GM23248 (cell line): ENCODE results near the gene ITPKC. TPM values are rescaled to one million over a fixed set of nuclear protein-coding genes. Genes with fewer than 3 reads are reported as not detected.
A peak's percentile ranks its signal among the peaks of the same experiment; 100 is the strongest.

Experiments used
- DNase-seq: peaks from one replicate; pipeline ENCODE4 v3.0.0-alpha.2; 2015
- H2AFZ ChIP-seq: fragments of 200-600 bp; sonication (generic); 2 replicates; pipeline ENCODE4 v1.6.1; 2016; ENCODE audit warnings: antibody characterized with exemption
- H3F3A ChIP-seq: fragments of 200-600 bp; sonication (generic); 2 replicates; pipeline ENCODE4 v1.6.1; 2016; ENCODE audit warnings: mild to moderate bottlenecking, antibody characterized with exemption, mixed run types; ENCODE audit not compliant: insufficient read depth
- H3K27ac ChIP-seq: fragments of 200-600 bp; sonication (generic); 2 replicates; pipeline ENCODE4 v1.5.1; 2016; ENCODE audit warnings: mild to moderate bottlenecking
- H3K27me3 ChIP-seq: fragments of 200-600 bp; sonication (generic); replicated peaks from 2 replicates; pipeline ENCODE4 v1.6.1; 2016; ENCODE audit warnings: mild to moderate bottlenecking; ENCODE audit not compliant: insufficient read depth
- H3K36me3 ChIP-seq: fragments of 200-600 bp; sonication (generic); 2 replicates; pipeline ENCODE4 v1.6.1; 2016; ENCODE audit warnings: low read depth, mild to moderate bottlenecking
- H3K4me1 ChIP-seq: fragments of 200-600 bp; sonication (generic); 2 replicates; pipeline ENCODE4 v1.6.1; 2016; ENCODE audit warnings: mild to moderate bottlenecking; ENCODE audit not compliant: insufficient read depth
- H3K4me2 ChIP-seq: fragments of 200-600 bp; sonication (generic); one replicate; pipeline ENCODE4 v1.6.1; 2016; ENCODE audit warnings: mild to moderate bottlenecking; ENCODE audit not compliant: unreplicated experiment
- H3K4me3 ChIP-seq: fragments of 200-600 bp; sonication (generic); 2 replicates; pipeline ENCODE4 v1.5.1; 2016; ENCODE audit warnings: mild to moderate bottlenecking
- H3K79me2 ChIP-seq: fragments of 200-600 bp; sonication (generic); 2 replicates; pipeline ENCODE4 v1.6.1; 2016; ENCODE audit warnings: mild to moderate bottlenecking; ENCODE audit not compliant: insufficient read depth
- H3K9ac ChIP-seq: fragments of 200-600 bp; sonication (generic); 2 replicates; pipeline ENCODE4 v1.6.1; 2016; ENCODE audit warnings: mild to moderate bottlenecking
- H3K9me2 ChIP-seq: fragments of 200-600 bp; sonication (generic); 2 replicates; pipeline ENCODE4 v1.6.1; 2016; ENCODE audit warnings: mixed run types, mild to moderate bottlenecking, moderate library complexity; ENCODE audit not compliant: insufficient read depth
- H3K9me3 ChIP-seq: fragments of 200-600 bp; sonication (generic); one replicate; pipeline ENCODE4 v1.6.1; 2017; ENCODE audit warnings: low read depth
- H4K20me1 ChIP-seq: fragments of 200-600 bp; sonication (generic); 2 replicates; pipeline ENCODE4 v1.6.0; 2016; ENCODE audit not compliant: insufficient read depth
- EZH2 ChIP-seq: fragments of 200-600 bp; sonication (generic); IDR thresholded peaks from 2 replicates; pipeline ENCODE4 v1.6.1; 2018; ENCODE audit warnings: antibody characterized with exemption, mild to moderate bottlenecking; ENCODE audit not compliant: insufficient read depth, poor library complexity, severe bottlenecking
- EZH2phosphoT487 ChIP-seq: fragments of 200-600 bp; sonication (generic); IDR thresholded peaks from 2 replicates; pipeline ENCODE4 v1.6.1; 2018; ENCODE audit warnings: antibody characterized with exemption, moderate library complexity, mild to moderate bottlenecking, low read depth; ENCODE audit not compliant: insufficient read depth
- WGBS, 2 experiments: methylation state at CpG; one replicate each; pipeline ENCODE4 v1.1.6; 2015 to 2017; ENCODE audit warnings: low lambda C conversion rate in 2 of 2, low coverage in 1 of 2; ENCODE audit errors: missing lambda C conversion rate in 2 of 2; 5-methylcytosine and 5-hydroxymethylcytosine counted together
- in situ Hi-C: fragments of 300-500 bp; cut with MboI; formaldehyde crosslinking; loops from 2 replicates; pipeline ENCODE4 v1.15.0; 2020
- polyA plus RNA-seq: library from polyadenylated mRNA; unstranded; fragments of >200 nt; fragmentation: Nextera tagmentation; extraction: Ambion mirVana; gene quantifications from 2 replicates; pipeline ENCODE4 v1.2.1, GENCODE V29; 2016
- total RNA-seq: library from RNA; depleted of rRNA; stranded (reverse); fragments of >200 nt; shearing (Covaris generic); gene quantifications from 2 replicates; pipeline ENCODE4 v1.2.3, GENCODE V29; 2014

The ITPKC gene
- total and polyA plus RNA-seq, 2 experiments from 2014 or later, result 10.4 to 19.9 TPM

DNA sequence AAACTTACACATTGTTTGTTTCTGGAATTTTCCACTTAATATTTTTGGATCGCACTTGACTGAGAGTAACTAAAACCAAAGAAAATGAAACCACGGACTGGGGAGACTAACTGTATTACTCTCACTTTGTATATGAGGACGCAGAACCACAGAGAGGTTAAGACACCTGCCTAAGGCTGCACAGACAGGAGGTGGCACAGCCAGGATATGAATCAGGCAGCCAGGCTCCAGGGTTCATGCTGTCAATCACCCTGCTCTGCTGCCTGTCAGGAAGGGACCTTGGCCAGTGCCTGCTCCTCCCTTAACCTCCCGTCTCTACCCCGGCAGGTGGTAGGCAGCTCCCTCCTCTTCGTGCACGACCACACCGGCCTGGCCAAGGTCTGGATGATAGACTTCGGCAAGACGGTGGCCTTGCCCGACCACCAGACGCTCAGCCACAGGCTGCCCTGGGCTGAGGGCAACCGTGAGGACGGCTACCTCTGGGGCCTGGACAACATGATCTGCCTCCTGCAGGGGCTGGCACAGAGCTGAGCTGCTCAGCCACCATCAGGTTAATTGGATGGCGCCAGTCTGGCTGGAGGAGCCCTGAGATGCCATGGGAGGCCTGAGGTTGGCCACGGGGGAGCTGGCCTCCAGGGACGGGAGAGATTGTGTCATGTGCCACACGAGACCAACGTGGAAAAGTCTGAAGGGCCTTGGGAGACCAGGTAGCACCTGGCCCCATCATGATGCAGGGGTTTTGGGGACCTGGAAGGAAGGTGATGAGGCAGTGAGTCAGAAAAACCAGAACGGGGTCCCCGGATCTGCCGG is 22.3 kb downstream of the ITPKC start:
- Histone ChIP-seq H3K27me3 (no peaks in the 10 kb centered on the region), H3K4me3 (no peak overlapping the region), H3K9me3 (no peaks in the 10 kb centered on the region), H3K4me2 (no peak overlapping the region), H3K27ac (peak overlapping the region; percentile 96), H2AFZ (no peak overlapping the region), H3K4me1 (peaks cover 16% of the 10 kb centered on the region), H3K79me2 (no peaks in the 10 kb centered on the region), H3F3A (peaks cover 31% of the 10 kb centered on the region), H3K36me3 (peaks cover under 1% of the 10 kb centered on the region), H3K9me2 (no peaks in the 10 kb centered on the region), H3K9ac (peak overlapping the region; percentile 84), H4K20me1 (no peaks in the 10 kb centered on the region)
- no peak for DNase-seq
- no peak for TF ChIP-seq EZH2
- TF ChIP-seq EZH2phosphoT487, result no peak
- WGBS, 2 experiments, result 54 to 58% methylated on average over 22 of the region's 22 CpGs
- in situ Hi-C loops, result no loop called here

DNA sequence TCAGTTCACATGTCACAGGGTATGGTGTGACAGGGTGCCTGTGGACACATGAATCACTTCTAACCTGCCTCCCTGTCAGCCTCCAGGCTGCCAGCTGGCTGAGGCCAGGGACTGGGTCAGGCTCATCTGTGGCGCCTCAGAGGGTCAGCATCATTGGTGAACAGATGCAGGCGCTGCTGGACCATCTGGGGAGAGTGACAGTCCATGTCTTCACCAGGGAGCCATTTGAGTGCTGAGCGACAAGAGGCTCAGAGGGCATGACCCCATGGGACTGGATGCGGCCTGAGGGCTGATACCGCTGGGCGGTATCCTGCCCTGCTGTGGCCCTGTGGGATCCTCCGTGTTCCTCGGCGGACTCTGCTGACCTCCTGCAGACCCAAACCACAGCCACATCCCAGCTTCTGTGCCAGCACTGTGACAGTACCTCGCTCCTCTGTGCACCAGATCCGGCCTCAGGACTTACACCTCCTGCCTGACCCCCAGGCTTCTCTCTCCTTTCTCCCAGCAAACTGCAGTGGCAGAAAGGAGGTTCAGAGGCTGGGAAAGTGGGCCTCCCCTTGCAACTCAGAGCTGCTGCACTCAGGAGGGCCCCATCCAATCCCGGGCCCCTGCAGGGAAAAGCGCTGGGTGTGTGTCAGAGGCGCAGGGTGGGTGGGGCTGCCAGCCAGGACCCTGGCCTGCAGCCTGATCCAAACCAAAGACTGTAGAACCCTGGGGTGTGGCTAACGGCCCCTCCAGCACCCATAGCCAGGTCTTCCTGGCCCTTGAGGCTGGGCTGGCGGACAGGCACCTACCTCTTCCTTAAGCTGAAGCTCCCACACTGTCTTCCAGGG is 23.2 kb downstream of the ITPKC start:
- 34 to 41% methylated on average over 16 of the region's 16 CpGs for WGBS, 2 experiments
- no peak overlapping the region for H2AFZ ChIP-seq
- no peaks in the 10 kb centered on the region for H4K20me1 ChIP-seq
- H3K9me2 ChIP-seq, result no peaks in the 10 kb centered on the region
- H3K4me2 ChIP-seq, result no peak overlapping the region
- in situ Hi-C loops, result no loop called here
- H3K4me3 ChIP-seq, result no peak overlapping the region
- H3K9ac ChIP-seq, result peak overlapping the region; percentile 84
- H3K27ac ChIP-seq, result peak overlapping the region; percentile 96
- peaks cover 17% of the 10 kb centered on the region for H3K4me1 ChIP-seq
- H3K36me3 ChIP-seq, result no peaks in the 10 kb centered on the region; the same call in none of the 2 replicates
- DNase-seq, result peak; percentile 69
- H3K27me3 ChIP-seq, result no peaks in the 10 kb centered on the region
- H3K79me2 ChIP-seq, result no peaks in the 10 kb centered on the region
- TF ChIP-seq EZH2phosphoT487 (no peak), EZH2 (no peak)
- no peaks in the 10 kb centered on the region for H3K9me3 ChIP-seq
- peaks cover 31% of the 10 kb centered on the region for H3F3A ChIP-seq

- no peak overlapping the region for H3K4me2 ChIP-seq
- TF ChIP-seq EZH2 (no peak), EZH2phosphoT487 (no peak)
- in situ Hi-C loops, result no loop called here
Observed at GRCh38 chr19:40740747-40741146, 23.8 kb downstream of the ITPKC start.

DNA sequence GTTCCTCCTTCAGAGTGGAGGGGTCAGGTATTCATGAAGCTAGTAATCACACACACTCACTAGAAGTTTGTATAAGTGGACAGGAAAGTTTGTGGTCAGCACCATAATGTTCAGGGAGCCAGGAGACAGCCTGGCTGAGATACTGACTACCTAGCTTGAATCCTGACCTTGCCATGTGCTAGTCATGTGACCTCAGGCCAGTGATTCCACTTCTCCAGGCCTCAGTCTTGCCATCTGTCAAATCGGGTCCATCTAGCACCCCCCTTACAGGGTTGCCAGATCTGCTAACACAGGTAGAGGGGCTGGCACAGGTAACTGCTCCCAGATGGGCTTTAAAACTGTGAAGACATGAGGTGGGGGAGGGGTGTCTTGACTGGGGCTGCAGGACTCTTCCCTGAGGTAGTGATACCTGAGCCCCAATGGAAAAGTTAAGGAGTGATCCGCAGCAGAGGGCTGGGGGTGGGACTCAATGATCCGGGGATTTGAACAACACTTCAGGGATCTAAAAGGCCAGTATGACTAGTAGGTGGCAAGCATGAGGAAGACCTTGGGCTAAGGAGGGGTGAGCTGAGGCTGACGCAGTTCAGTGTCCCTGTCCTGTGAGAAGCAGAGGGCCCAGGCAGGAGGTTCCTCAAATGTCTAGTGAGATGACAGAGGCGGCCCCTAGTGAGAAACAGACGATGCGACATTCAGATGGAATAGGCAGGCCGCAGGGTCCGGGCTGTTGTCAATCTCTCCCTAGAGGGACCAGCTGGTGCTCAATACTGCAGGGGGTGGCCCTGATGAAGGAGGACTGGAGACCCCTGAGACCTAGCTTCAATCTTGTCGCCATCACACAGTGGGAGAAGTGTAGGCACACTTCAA is 24.8 kb downstream of the ITPKC start:
- Histone ChIP-seq H3K36me3 (no peaks in the 10 kb centered on the region), H3K4me1 (peaks cover 27% of the 10 kb centered on the region), H3K79me2 (no peaks in the 10 kb centered on the region), H3K9ac (peak overlapping the region; percentile 84), H3K9me3 (no peaks in the 10 kb centered on the region), H3K4me2 (no peak overlapping the region), H2AFZ (no peak overlapping the region), H3K9me2 (no peaks in the 10 kb centered on the region), H4K20me1 (no peaks in the 10 kb centered on the region), H3F3A (peaks cover 39% of the 10 kb centered on the region), H3K27me3 (no peaks in the 10 kb centered on the region), H3K27ac (peak overlapping the region; percentile 96), H3K4me3 (no peak overlapping the region)
- TF ChIP-seq EZH2phosphoT487 (no peak), EZH2 (no peak)
- WGBS, 2 experiments, result 80 to 83% methylated on average over 9 to 10 of the region's 10 CpGs
- DNase-seq, result no peak
- in situ Hi-C loops, result no loop called here

More at GRCh38 chr19:40740747-40741146, 23.8 kb downstream of the ITPKC start:
- H3K27me3 ChIP-seq, result no peaks in the 10 kb centered on the region
- H3K4me3 ChIP-seq, result no peak overlapping the region
- WGBS, 2 experiments, result 12 to 15% methylated on average over 6 of the region's 6 CpGs
- peak; percentile 96 for DNase-seq
- no peaks in the 10 kb centered on the region for H3K9me3 ChIP-seq
- no peaks in the 10 kb centered on the region; the same call in none of the 2 replicates for H3K36me3 ChIP-seq
- peak overlapping the region; percentile 84 for H3K9ac ChIP-seq
- no peaks in the 10 kb centered on the region for H4K20me1 ChIP-seq
- peaks cover 37% of the 10 kb centered on the region for H3F3A ChIP-seq
- peak overlapping the region; percentile 96 for H3K27ac ChIP-seq
- no peak overlapping the region for H2AFZ ChIP-seq
- H3K9me2 ChIP-seq, result no peaks in the 10 kb centered on the region
- H3K79me2 ChIP-seq, result no peaks in the 10 kb centered on the region
- H3K4me1 ChIP-seq, result peaks cover 24% of the 10 kb centered on the region
